HepG2 (cell line): ENCODE measurements around the gene PLEKHD1.
"Not testable (repeated sequence)": the region's sequence is repeated elsewhere in the genome, so short reads cannot be mapped to it uniquely, and the experiment has no call there.

Experiments used
- KLF12 ChIP-seq: sonication (generic); formaldehyde crosslinking; IDR thresholded peaks from 2 replicates; pipeline ENCODE4 v1.4.0; 2020; ENCODE audit warnings: missing genetic modification reagents, borderline replicate concordance
- ZNF784 ChIP-seq: sonication (generic); formaldehyde crosslinking; IDR thresholded peaks from 2 replicates; pipeline ENCODE4 v1.5.1; 2020; ENCODE audit warnings: missing genetic modification reagents, mild to moderate bottlenecking, borderline replicate concordance
- TF ChIP-seq, protein P1 (sequence below): sonication (generic); formaldehyde crosslinking; IDR thresholded peaks from 2 replicates; pipeline ENCODE4 v1.5.0; 2020; ENCODE audit warnings: mild to moderate bottlenecking, missing genetic modification reagents, moderate library complexity

- TF ChIP-seq, protein P1, sequence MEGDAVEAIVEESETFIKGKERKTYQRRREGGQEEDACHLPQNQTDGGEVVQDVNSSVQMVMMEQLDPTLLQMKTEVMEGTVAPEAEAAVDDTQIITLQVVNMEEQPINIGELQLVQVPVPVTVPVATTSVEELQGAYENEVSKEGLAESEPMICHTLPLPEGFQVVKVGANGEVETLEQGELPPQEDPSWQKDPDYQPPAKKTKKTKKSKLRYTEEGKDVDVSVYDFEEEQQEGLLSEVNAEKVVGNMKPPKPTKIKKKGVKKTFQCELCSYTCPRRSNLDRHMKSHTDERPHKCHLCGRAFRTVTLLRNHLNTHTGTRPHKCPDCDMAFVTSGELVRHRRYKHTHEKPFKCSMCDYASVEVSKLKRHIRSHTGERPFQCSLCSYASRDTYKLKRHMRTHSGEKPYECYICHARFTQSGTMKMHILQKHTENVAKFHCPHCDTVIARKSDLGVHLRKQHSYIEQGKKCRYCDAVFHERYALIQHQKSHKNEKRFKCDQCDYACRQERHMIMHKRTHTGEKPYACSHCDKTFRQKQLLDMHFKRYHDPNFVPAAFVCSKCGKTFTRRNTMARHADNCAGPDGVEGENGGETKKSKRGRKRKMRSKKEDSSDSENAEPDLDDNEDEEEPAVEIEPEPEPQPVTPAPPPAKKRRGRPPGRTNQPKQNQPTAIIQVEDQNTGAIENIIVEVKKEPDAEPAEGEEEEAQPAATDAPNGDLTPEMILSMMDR (CRISPR knock-in tag), result not testable (repeated sequence)
- not testable (repeated sequence) for TF ChIP-seq KLF12, ZNF784 (CRISPR knock-in tag)
Measured at GRCh38 chr14:69498286-69498685, 13.8 kb downstream of the PLEKHD1 start.
